ENCODE results near the gene MYOF. TPM values are rescaled to one million over a fixed set of nuclear protein-coding genes. Genes with fewer than 3 reads are reported as not detected.
A peak's percentile ranks its signal among the peaks of the same experiment; 100 is the strongest.

The MYOF gene, protein sequence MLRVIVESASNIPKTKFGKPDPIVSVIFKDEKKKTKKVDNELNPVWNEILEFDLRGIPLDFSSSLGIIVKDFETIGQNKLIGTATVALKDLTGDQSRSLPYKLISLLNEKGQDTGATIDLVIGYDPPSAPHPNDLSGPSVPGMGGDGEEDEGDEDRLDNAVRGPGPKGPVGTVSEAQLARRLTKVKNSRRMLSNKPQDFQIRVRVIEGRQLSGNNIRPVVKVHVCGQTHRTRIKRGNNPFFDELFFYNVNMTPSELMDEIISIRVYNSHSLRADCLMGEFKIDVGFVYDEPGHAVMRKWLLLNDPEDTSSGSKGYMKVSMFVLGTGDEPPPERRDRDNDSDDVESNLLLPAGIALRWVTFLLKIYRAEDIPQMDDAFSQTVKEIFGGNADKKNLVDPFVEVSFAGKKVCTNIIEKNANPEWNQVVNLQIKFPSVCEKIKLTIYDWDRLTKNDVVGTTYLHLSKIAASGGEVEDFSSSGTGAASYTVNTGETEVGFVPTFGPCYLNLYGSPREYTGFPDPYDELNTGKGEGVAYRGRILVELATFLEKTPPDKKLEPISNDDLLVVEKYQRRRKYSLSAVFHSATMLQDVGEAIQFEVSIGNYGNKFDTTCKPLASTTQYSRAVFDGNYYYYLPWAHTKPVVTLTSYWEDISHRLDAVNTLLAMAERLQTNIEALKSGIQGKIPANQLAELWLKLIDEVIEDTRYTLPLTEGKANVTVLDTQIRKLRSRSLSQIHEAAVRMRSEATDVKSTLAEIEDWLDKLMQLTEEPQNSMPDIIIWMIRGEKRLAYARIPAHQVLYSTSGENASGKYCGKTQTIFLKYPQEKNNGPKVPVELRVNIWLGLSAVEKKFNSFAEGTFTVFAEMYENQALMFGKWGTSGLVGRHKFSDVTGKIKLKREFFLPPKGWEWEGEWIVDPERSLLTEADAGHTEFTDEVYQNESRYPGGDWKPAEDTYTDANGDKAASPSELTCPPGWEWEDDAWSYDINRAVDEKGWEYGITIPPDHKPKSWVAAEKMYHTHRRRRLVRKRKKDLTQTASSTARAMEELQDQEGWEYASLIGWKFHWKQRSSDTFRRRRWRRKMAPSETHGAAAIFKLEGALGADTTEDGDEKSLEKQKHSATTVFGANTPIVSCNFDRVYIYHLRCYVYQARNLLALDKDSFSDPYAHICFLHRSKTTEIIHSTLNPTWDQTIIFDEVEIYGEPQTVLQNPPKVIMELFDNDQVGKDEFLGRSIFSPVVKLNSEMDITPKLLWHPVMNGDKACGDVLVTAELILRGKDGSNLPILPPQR (N-terminal part only)
- 256 and 261 TPM in 2 replicates for total RNA-seq (2014; rRNA removed; shearing (Covaris generic))
- polyA plus RNA-seq (2016; fragmentation: Nextera tagmentation; extraction: Ambion mirVana): 93.0 and 101 TPM in 2 replicates

DNA sequence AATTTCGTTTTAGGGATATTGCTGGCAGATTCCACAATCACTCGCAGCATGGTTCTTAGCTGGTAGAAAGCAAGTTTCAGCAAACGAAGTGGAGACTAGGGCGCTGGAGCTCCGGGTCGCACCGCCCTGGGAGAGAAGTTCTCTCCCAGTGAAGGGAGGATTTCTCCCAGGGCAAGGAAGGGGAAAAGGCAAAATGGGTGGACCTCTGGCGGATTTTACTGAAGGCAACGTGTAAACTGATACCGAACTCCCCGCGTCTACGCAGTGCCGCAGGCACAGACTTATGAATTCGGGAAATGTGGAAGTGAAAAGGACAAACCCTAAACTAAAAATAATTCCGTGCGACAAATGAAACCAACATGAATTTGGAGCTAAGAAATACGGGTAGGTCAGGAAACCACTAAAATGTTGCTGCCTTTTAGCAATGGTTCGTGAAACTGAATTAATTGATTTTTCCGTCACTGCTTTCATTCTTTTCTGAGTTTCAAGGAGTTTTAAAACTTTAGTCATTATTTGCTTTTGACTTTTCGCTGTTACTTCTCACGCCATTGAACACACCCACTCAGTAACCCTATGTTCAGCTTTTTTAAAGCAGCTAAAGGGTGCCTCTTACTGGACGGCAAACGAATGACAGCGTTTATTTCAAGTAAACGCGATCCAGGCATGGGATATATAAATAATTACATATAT lies at the start of gene MYOF:
TSS of gene MYOF (minus strand) at position 190 of the 690 bp plus-strand sequence. CDS start at position 50, 140 bp downstream.
- TF ChIP-seq EZH2phosphoT487 (IDR thresholded peaks at IDR 0.05; ENCODE audit: insufficient read depth, low read depth): no peak
- no peak for TF ChIP-seq EZH2 (IDR thresholded peaks at IDR 0.05; ENCODE audit: insufficient read depth, poor library complexity, severe bottlenecking)
- H3K4me3 ChIP-seq: peak within 1 kb of the TSS; percentile 88
- peaks cover 47% of the 10 kb centered on the region for H3K79me2 ChIP-seq (ENCODE audit: insufficient read depth)
- H3K4me1 ChIP-seq (ENCODE audit: insufficient read depth): peaks cover 20% of the 10 kb centered on the region; the same call in 1 of the 2 replicates
- H3K9me2 ChIP-seq (ENCODE audit: insufficient read depth): no peaks in the 10 kb centered on the region
- H3K36me3 ChIP-seq (ENCODE audit: low read depth): no peaks in the 10 kb centered on the region
- H3F3A ChIP-seq (ENCODE audit: insufficient read depth): peaks cover 27% of the 10 kb centered on the region
- peak; percentile 94 for DNase-seq
- no peaks in the 10 kb centered on the region for H4K20me1 ChIP-seq (ENCODE audit: insufficient read depth)
- in situ Hi-C loops (cut with MboI): loop anchor here (10.0 kb wide), 1 partner anchor 107 kb away; no protein-coding TSS in a partner anchor
- peak within 1 kb of the TSS; percentile 56 for H2AFZ ChIP-seq
- peak within 1 kb of the TSS; percentile 99 for H3K9ac ChIP-seq
- peak within 1 kb of the TSS; percentile 86 for H3K4me2 ChIP-seq (ENCODE audit: unreplicated experiment)
- H3K9me3 ChIP-seq (ENCODE audit: low read depth): no peaks in the 10 kb centered on the region
- H3K27me3 ChIP-seq (replicated peaks; ENCODE audit: insufficient read depth): no peaks in the 10 kb centered on the region
- 1% methylated on average over 27 of the region's 27 CpGs for WGBS, 2 experiments (ENCODE audit: low coverage in 1 of 2, low lambda C conversion rate in 2 of 2, missing lambda C conversion rate in 2 of 2)
- H3K27ac ChIP-seq: peak within 1 kb of the TSS; percentile 98

DNA sequence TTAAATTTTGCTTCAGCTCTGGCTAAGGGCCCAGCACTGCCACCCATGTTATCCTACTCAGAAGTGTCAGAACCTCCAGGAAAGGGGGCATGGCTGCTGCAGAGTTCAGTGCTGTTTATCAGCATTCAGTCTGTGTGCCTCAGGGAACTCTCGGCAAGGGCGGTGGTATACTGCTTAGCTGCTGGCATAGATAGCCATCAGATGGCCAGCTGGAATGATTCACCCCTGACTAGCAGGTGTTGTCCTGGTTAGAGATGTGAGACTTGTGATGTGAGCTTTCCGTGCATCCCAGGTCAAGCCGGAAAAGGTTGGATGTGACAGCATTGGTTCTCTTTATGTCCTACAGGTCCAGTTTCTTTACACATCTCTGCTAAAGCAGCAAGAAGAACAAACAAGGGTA lies 36.4 kb upstream of the MYOF start:
- no peaks in the 10 kb centered on the region for H3K27me3 ChIP-seq (replicated peaks; ENCODE audit: insufficient read depth)
- H3K36me3 ChIP-seq (ENCODE audit: low read depth): no peaks in the 10 kb centered on the region
- H3K9me3 ChIP-seq (ENCODE audit: low read depth): no peaks in the 10 kb centered on the region
- no peak overlapping the region for H3K4me2 ChIP-seq (ENCODE audit: unreplicated experiment)
- in situ Hi-C loops (cut with MboI): loop anchor here (25.0 kb wide), 2 partner anchors 431 to 631 kb away; no protein-coding TSS in a partner anchor
- peaks cover 19% of the 10 kb centered on the region for H3K4me1 ChIP-seq (ENCODE audit: insufficient read depth)
- H3K9me2 ChIP-seq (ENCODE audit: insufficient read depth): no peaks in the 10 kb centered on the region
- no peak for DNase-seq
- H3K79me2 ChIP-seq (ENCODE audit: insufficient read depth): no peaks in the 10 kb centered on the region
- no peak overlapping the region for H3K4me3 ChIP-seq
- no peaks in the 10 kb centered on the region for H4K20me1 ChIP-seq (ENCODE audit: insufficient read depth)
- no peak overlapping the region for H2AFZ ChIP-seq
- H3K9ac ChIP-seq: no peak overlapping the region
- no peak for TF ChIP-seq EZH2phosphoT487 (IDR thresholded peaks at IDR 0.05; ENCODE audit: insufficient read depth, low read depth)
- TF ChIP-seq EZH2 (IDR thresholded peaks at IDR 0.05; ENCODE audit: insufficient read depth, poor library complexity, severe bottlenecking): no peak
- 96 to 98% methylated on average over 4 of the region's 4 CpGs for WGBS, 2 experiments (ENCODE audit: low coverage in 1 of 2, low lambda C conversion rate in 2 of 2, missing lambda C conversion rate in 2 of 2)
- peaks cover 19% of the 10 kb centered on the region for H3F3A ChIP-seq (ENCODE audit: insufficient read depth)
- no peak overlapping the region for H3K27ac ChIP-seq

DNA sequence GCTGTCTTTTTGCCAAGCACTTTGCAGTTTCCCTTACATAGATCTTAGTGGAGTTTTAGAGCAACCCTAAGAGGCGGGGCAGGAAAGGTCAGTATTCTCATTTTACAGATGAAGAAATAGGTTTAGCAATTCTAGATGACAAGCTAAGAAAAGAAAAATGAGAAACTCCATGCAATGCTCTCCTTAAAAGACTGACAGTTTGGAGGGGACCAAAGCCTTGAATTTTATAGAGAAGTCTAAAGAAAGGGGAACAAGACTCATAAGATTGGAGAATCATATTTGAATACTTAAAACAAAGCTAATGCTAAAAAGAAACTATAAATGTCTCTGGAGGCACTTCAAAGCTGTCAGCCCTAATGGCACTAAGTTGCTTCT lies 33.9 kb upstream of the MYOF start:
- peaks cover 23% of the 10 kb centered on the region for H3K4me1 ChIP-seq (ENCODE audit: insufficient read depth)
- H3F3A ChIP-seq (ENCODE audit: insufficient read depth): peaks cover 19% of the 10 kb centered on the region
- H3K27me3 ChIP-seq (replicated peaks; ENCODE audit: insufficient read depth): no peaks in the 10 kb centered on the region
- H3K4me3 ChIP-seq: no peak overlapping the region
- peak; percentile 24 for DNase-seq
- H3K9me2 ChIP-seq (ENCODE audit: insufficient read depth): no peaks in the 10 kb centered on the region
- TF ChIP-seq EZH2 (IDR thresholded peaks at IDR 0.05; ENCODE audit: insufficient read depth, poor library complexity, severe bottlenecking): no peak
- TF ChIP-seq EZH2phosphoT487 (IDR thresholded peaks at IDR 0.05; ENCODE audit: insufficient read depth, low read depth): no peak
- no peaks in the 10 kb centered on the region for H3K9me3 ChIP-seq (ENCODE audit: low read depth)
- peak overlapping the region; percentile 66 for H3K9ac ChIP-seq
- in situ Hi-C loops (cut with MboI): loop anchor here (25.0 kb wide), 2 partner anchors 429 to 629 kb away; no protein-coding TSS in a partner anchor
- H3K36me3 ChIP-seq (ENCODE audit: low read depth): no peaks in the 10 kb centered on the region; the same call in 1 of the 2 replicates
- peak overlapping the region; percentile 83 for H3K27ac ChIP-seq
- no peaks in the 10 kb centered on the region for H4K20me1 ChIP-seq (ENCODE audit: insufficient read depth)
- 100% methylated on average over 1 of the region's 1 CpG for WGBS, 2 experiments (ENCODE audit: low coverage in 1 of 2, low lambda C conversion rate in 2 of 2, missing lambda C conversion rate in 2 of 2)
- H3K4me2 ChIP-seq (ENCODE audit: unreplicated experiment): peak overlapping the region; percentile 51
- H2AFZ ChIP-seq: peak overlapping the region; percentile 42
- no peaks in the 10 kb centered on the region for H3K79me2 ChIP-seq (ENCODE audit: insufficient read depth)
